ENCODE measurements around the gene CPT2. TPM values are rescaled to one million over a fixed set of nuclear protein-coding genes. Genes with fewer than 3 reads are reported as not detected.
A peak's percentile ranks its signal among the peaks of the same experiment; 100 is the strongest.

CPT2 gene
- total and polyA plus RNA-seq, 7 experiments from 2014 or later: 8.8 to 23.2 (median 18.7) TPM

DNA sequence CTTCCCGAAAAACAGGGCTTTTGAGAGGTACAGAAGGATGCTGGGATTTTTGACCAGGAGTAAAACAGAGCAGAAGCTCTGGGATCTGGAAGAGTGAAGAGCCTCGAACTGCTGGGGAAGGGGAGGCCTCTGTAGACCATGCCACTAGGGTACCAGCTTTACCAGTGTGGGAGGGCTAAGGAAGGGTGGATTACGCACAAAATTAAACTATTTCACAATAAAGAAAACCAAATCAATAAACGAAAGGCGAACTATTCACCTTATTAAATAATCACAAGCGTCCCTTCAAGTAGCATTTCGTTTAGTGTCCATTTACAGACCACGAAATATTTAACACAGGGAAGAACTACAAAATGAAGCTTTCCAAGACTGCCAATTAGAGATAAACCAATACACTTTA is 23.1 kb downstream of the CPT2 start:
- DNase-seq: no peak
- intact Hi-C loops (cut with micrococcal nuclease): loop anchor here (1.0 to 10.0 kb wide), 9 partner anchors 19 to 1998 kb away; partner anchors contain the start of genes BTF3L4 (in 2 of the 2), CPT2 (in 2 of the 2), MAGOH (in 2 of the 2) and TXNDC12 (in 2 of the 2)
- H3K4me3 ChIP-seq (ENCODE audit: low read length): peak overlapping the region; percentile 80
- H3K27me3 ChIP-seq (ENCODE audit: control insufficient read depth in 2 of 2, insufficient read depth in 2 of 2, low read length in 2 of 2): no peaks in the 10 kb centered on the region
- Mint-ChIP-seq H3K4me1 (peaks cover 15 to 31% (median 26%) of the 10 kb centered on the region in 7 donors), H3K27ac (peak overlapping the region; percentile 91 to 98 (median 96)), H3K4me3 (peak overlapping the region; percentile 83 to 94 (median 92)), H3K36me3 (peaks cover 0 to 12% (median 4%) of the 10 kb centered on the region in 5 donors), H3K27me3 (no peaks in the 10 kb centered on the region), H3K9me3 (peaks cover 0 to 6% (median 0%) of the 10 kb centered on the region in 11 donors)
- ChIA-PET POLR2A (interaction anchor here (1.0 to 4.4 kb wide), 6 partner anchors 9 to 1490 kb away, joined by 3 to 42 read pairs (median 4); partner anchors contain the start of genes CPT2 and MAGOH), CTCF (interaction anchor here (0.7 kb wide), 1 partner anchor 17 kb away, joined by 3 read pairs; no protein-coding TSS in a partner anchor)
- no peaks in the 10 kb centered on the region for H3K9me3 ChIP-seq (ENCODE audit: control insufficient read depth in 2 of 3, low read length in 3 of 3)
- H3K36me3 ChIP-seq (ENCODE audit: control insufficient read depth in 2 of 3, insufficient read depth in 3 of 3, low read length in 3 of 3): peaks cover 5 to 39% (median 6%) of the 10 kb centered on the region in 3 experiments
- ATAC-seq: no peak
- peaks cover 15% of the 10 kb centered on the region in 2 donors for H3K4me1 ChIP-seq (ENCODE audit: control insufficient read depth in 2 of 2, insufficient read depth in 2 of 2, low read length in 2 of 2)
- peak overlapping the region; percentile 99 for H3K27ac ChIP-seq (ENCODE audit: low read depth, low read length)

DNA sequence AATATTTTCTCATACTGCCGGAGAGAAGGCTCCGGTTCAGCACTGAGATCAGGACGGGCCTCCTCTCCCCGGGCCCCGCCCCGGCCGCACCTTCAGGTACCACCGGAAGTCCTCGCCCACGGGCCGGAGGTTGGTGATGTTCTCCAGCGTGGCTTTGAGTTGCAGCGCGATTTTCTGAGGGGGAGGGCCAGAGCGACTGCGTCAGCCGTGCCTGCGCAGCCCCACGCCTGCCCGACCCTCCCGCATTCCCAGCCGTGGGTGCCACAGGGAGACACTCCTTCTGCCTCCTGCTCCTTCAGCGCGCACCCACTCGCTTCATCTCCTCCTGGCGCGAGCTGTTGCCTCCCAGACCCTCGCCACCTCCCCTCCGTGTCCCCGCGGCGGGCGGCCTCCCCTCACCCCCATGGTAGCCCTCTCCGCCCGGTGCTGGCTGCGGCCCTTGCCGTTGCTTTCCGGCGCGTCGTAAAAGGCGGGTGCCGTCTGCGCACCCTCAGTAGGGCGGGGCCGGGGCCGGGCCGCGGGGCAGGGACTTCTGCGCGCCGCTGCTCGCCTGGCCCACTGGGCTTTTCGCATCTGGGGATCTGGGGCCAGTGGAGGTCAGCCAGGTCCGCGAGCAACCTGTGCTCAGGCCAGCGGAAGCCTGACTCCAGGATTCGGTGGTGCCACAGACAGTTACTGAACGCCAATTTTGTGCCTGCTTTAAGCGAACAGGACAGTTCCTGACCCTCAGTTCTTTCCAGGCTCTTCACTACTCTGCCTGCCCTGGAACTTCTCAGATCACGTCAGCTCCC is 23.7 kb downstream of the CPT2 start, which contains the start of gene CZIB:
CZIB (minus strand) TSS at position 464 of the 791 bp plus-strand sequence; CDS start at position 405, 59 bp downstream.
- Mint-ChIP-seq H3K9me3 (peaks cover 0 to 6% (median 0%) of the 10 kb centered on the region in 11 donors), H3K4me3 (peak within 1 kb of the TSS; percentile 83 to 94 (median 92)), H3K27ac (peak within 1 kb of the TSS; percentile 91 to 98 (median 96)), H3K4me1 (peaks cover 15 to 31% (median 26%) of the 10 kb centered on the region in 7 donors), H3K36me3 (peaks cover 0 to 12% (median 3%) of the 10 kb centered on the region in 5 donors), H3K27me3 (no peaks in the 10 kb centered on the region)
- peaks cover 3 to 34% (median 5%) of the 10 kb centered on the region in 3 experiments for H3K36me3 ChIP-seq (ENCODE audit: control insufficient read depth in 2 of 3, insufficient read depth in 3 of 3, low read length in 3 of 3)
- intact Hi-C loops (cut with micrococcal nuclease): loop anchor here (1.0 to 10.0 kb wide), 9 partner anchors 18 to 1997 kb away; partner anchors contain the start of genes BTF3L4 (in 2 of the 2), CPT2 (in 2 of the 2), MAGOH (in 2 of the 2) and TXNDC12 (in 2 of the 2)
- H3K9me3 ChIP-seq (ENCODE audit: control insufficient read depth in 2 of 3, low read length in 3 of 3): no peaks in the 10 kb centered on the region
- DNase-seq (peak; percentile 85 to 97 (median 92)), ATAC-seq (peak; percentile 97)
- H3K4me1 ChIP-seq (ENCODE audit: control insufficient read depth in 2 of 2, insufficient read depth in 2 of 2, low read length in 2 of 2): peaks cover 15% of the 10 kb centered on the region in 2 donors
- peak within 1 kb of the TSS; percentile 80 for H3K4me3 ChIP-seq (ENCODE audit: low read length)
- H3K27me3 ChIP-seq (ENCODE audit: control insufficient read depth in 2 of 2, insufficient read depth in 2 of 2, low read length in 2 of 2): no peaks in the 10 kb centered on the region
- ChIA-PET CTCF (interaction anchor here (0.6 to 0.7 kb wide), 2 partner anchors 8 to 16 kb away, joined by 3 to 4 read pairs; no protein-coding TSS in a partner anchor), POLR2A (interaction anchor here (1.0 to 4.4 kb wide), 6 partner anchors 8 to 1490 kb away, joined by 3 to 42 read pairs (median 4); partner anchors contain the start of genes CPT2 and MAGOH)
- H3K27ac ChIP-seq (ENCODE audit: low read depth, low read length): peak within 1 kb of the TSS; percentile 99

DNA sequence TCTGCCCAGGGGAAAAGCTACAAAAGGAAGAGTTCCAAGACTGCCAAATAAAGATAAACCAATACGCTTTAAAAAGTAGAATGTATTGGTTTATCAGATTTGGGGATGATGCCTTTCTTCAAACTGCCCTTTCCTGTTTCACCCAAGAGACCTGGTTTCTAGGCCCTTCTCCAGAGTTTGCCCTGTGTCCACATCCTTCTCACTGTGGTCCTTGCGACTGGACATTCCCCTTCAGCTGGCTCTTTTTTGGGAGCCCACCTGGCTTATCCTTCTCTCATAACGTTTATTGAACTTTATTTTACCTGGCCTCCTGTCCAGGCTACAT is 24.3 kb downstream of the CPT2 start:
- H3K27me3 Mint-ChIP-seq: no peaks in the 10 kb centered on the region
- CTCF ChIA-PET: interaction anchor here (0.6 to 0.8 kb wide), 2 partner anchors 8 to 263 kb away, joined by 3 to 4 read pairs; no protein-coding TSS in a partner anchor
- peaks cover 15 to 31% (median 26%) of the 10 kb centered on the region in 7 donors for H3K4me1 Mint-ChIP-seq
- peak overlapping the region; percentile 91 to 98 (median 96) for H3K27ac Mint-ChIP-seq
- intact Hi-C loops (cut with micrococcal nuclease): loop anchor here (1.0 to 10.0 kb wide), 9 partner anchors 17 to 1996 kb away; partner anchors contain the start of genes BTF3L4 (in 2 of the 2), CPT2 (in 2 of the 2), MAGOH (in 2 of the 2) and TXNDC12 (in 2 of the 2)
- H3K4me3 Mint-ChIP-seq: peak overlapping the region; percentile 83 to 94 (median 92)
- H3K36me3 Mint-ChIP-seq: peaks cover 0 to 12% (median 0%) of the 10 kb centered on the region in 5 donors
- Histone ChIP-seq H3K9me3 (ENCODE audit: control insufficient read depth in 2 of 3, low read length in 3 of 3) (no peaks in the 10 kb centered on the region), H3K36me3 (ENCODE audit: control insufficient read depth in 2 of 3, insufficient read depth in 3 of 3, low read length in 3 of 3) (peaks cover 0 to 29% (median 2%) of the 10 kb centered on the region in 3 experiments), H3K27ac (ENCODE audit: low read depth, low read length) (peak overlapping the region; percentile 99), H3K4me3 (ENCODE audit: low read length) (peak overlapping the region; percentile 80), H3K4me1 (ENCODE audit: control insufficient read depth in 2 of 2, insufficient read depth in 2 of 2, low read length in 2 of 2) (peaks cover 15% of the 10 kb centered on the region in 2 donors), H3K27me3 (ENCODE audit: control insufficient read depth in 2 of 2, insufficient read depth in 2 of 2, low read length in 2 of 2) (no peaks in the 10 kb centered on the region)
- POLR2A ChIA-PET: interaction anchor here (1.0 to 4.4 kb wide), 3 partner anchors 15 to 106 kb away, joined by 3 to 42 read pairs (median 39); partner anchors contain the start of genes CPT2 and MAGOH
- H3K9me3 Mint-ChIP-seq: peaks cover 0 to 6% (median 0%) of the 10 kb centered on the region in 11 donors
- ATAC-seq: no peak
- DNase-seq: no peak

DNA sequence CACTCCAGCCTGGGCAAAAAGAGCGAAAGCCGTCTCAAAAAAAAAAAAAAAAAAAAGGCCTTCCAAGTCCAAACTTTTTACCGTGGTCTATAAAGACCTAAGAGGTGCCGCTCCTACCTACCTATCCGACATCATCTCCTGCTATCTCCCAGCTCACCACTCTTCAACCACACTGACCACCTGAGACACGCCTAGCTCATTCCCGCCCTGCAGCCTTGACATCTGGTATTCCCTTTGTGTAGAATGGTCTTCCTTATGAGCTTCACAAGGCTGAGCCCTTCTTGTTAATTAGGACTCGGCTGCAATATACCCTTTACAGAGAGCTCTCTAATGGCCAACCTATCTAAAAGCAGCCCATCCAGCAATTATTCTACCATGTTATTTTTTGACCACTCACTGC is 41.0 kb downstream of the CPT2 start:
- Mint-ChIP-seq H3K4me3 (peak overlapping the region; percentile 96 to 99 (median 98)), H3K27ac (peak overlapping the region; percentile 92 to 99 (median 98)), H3K36me3 (peaks cover 0 to 18% (median 13%) of the 10 kb centered on the region in 5 donors), H3K9me3 (peaks cover 0 to 5% (median 0%) of the 10 kb centered on the region in 11 donors), H3K4me1 (peaks cover 18 to 49% (median 32%) of the 10 kb centered on the region in 7 donors), H3K27me3 (peaks cover 0 to 2% (median 0%) of the 10 kb centered on the region in 5 donors)
- intact Hi-C loops (cut with micrococcal nuclease): loop anchor here (1.0 to 5.0 kb wide), 14 partner anchors 17 to 1715 kb away; partner anchors contain the start of genes CPT2 (in 2 of the 2), CZIB (in 2 of the 2), NDC1 (in 2 of the 2) and BTF3L4 (in 1 of the 2)
- Histone ChIP-seq H3K9me3 (ENCODE audit: control insufficient read depth in 2 of 3, low read length in 3 of 3) (no peaks in the 10 kb centered on the region), H3K4me1 (ENCODE audit: control insufficient read depth in 2 of 2, insufficient read depth in 2 of 2, low read length in 2 of 2) (peaks cover 18 to 19% of the 10 kb centered on the region in 2 donors), H3K36me3 (ENCODE audit: control insufficient read depth in 2 of 3, insufficient read depth in 3 of 3, low read length in 3 of 3) (peaks cover 15 to 30% (median 19%) of the 10 kb centered on the region in 3 experiments), H3K4me3 (ENCODE audit: low read length) (peak overlapping the region; percentile 97), H3K27me3 (ENCODE audit: control insufficient read depth in 2 of 2, insufficient read depth in 2 of 2, low read length in 2 of 2) (no peaks in the 10 kb centered on the region), H3K27ac (ENCODE audit: low read depth, low read length) (peak overlapping the region; percentile 94)
- DNase-seq (no peak), ATAC-seq (no peak)
- ChIA-PET CTCF (no interaction called here), POLR2A (interaction anchor here (0.6 to 5.2 kb wide), 4 partner anchors 17 to 1237 kb away, joined by 3 to 39 read pairs (median 4); partner anchors contain the start of gene CZIB)

DNA sequence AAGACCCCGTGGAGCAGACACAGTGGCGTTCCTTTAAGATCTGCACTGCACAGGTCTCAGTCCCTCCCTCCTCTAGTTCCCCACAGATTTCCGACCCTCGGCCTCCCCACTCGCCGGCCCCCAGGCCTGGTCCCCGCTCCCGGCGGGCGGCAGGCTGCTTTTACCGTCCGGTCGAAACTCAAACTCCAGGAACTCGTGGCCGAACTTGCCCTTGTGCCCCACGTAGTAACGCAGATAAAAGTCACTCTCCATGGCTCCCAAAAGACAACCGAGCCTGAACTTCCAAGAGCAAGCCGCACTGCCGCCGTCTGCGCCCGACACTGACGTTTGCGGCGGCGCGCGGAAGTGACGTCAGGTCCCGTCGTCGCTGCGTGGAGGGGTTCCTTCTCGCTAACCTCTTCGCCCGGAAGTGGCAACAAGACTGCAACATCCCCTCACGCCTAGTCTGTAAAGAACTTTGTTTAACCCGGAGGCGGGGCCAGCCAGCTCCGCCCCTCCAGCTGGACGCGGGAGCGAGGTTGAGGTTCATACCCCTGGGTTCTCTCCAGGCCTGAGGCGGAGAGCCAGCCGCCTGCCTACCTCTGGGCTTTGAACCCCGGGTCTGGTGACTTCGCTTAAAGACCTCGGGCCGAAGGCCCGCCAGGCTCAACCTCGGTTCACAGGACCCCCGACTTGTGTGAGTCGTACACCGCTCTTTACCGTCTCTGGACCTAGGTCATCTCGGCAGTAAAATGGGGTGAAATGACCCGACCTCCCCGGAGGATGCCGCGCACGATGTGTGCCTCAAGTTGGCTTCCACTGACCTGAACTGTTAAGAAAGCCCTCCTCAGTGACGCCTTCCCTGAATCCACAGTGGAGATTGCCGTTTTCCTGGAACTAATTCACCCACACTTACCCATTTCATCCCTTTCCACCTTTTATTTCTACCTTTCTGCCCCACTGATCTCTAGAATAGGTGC is 41.9 kb downstream of the CPT2 start, which contains the start of gene MAGOH:
MAGOH (minus strand) TSS at position 322 of the 959 bp plus-strand sequence; CDS start at position 252, 70 bp downstream.
- POLR2A ChIA-PET: interaction anchor here (1.0 to 5.2 kb wide), 3 partner anchors 17 to 30 kb away, joined by 3 to 39 read pairs (median 3); partner anchors contain the start of gene CZIB
- H3K27me3 Mint-ChIP-seq: peaks cover 0 to 2% (median 0%) of the 10 kb centered on the region in 5 donors
- peak; percentile 98 for ATAC-seq
- peak; percentile 90 to 96 (median 95) for DNase-seq
- CTCF ChIA-PET: no interaction called here
- intact Hi-C loops (cut with micrococcal nuclease): loop anchor here (1.0 to 5.0 kb wide), 14 partner anchors 18 to 1716 kb away; partner anchors contain the start of genes CPT2 (in 2 of the 2), CZIB (in 2 of the 2), NDC1 (in 2 of the 2) and BTF3L4 (in 1 of the 2)
- Histone ChIP-seq H3K4me1 (ENCODE audit: control insufficient read depth in 2 of 2, insufficient read depth in 2 of 2, low read length in 2 of 2) (peaks cover 18 to 19% of the 10 kb centered on the region in 2 donors), H3K9me3 (ENCODE audit: control insufficient read depth in 2 of 3, low read length in 3 of 3) (no peaks in the 10 kb centered on the region), H3K36me3 (ENCODE audit: control insufficient read depth in 2 of 3, insufficient read depth in 3 of 3, low read length in 3 of 3) (peaks cover 12 to 24% (median 15%) of the 10 kb centered on the region in 3 experiments), H3K27ac (ENCODE audit: low read depth, low read length) (peak within 1 kb of the TSS; percentile 94), H3K27me3 (ENCODE audit: control insufficient read depth in 2 of 2, insufficient read depth in 2 of 2, low read length in 2 of 2) (no peaks in the 10 kb centered on the region), H3K4me3 (ENCODE audit: low read length) (peak within 1 kb of the TSS; percentile 97)
- H3K4me3 Mint-ChIP-seq: peak within 1 kb of the TSS; percentile 96 to 99 (median 98)
- H3K36me3 Mint-ChIP-seq: peaks cover 0 to 17% (median 12%) of the 10 kb centered on the region in 5 donors
- peak within 1 kb of the TSS; percentile 92 to 99 (median 98) for H3K27ac Mint-ChIP-seq
- peaks cover 0 to 5% (median 0%) of the 10 kb centered on the region in 11 donors for H3K9me3 Mint-ChIP-seq
- peaks cover 18 to 47% (median 32%) of the 10 kb centered on the region in 7 donors for H3K4me1 Mint-ChIP-seq

Data from naive thymus-derived CD4-positive, alpha-beta T cell (primary cell).